ENCODE results near the gene FZD8. TPM values are rescaled to one million over a fixed set of nuclear protein-coding genes. Genes with fewer than 3 reads are reported as not detected.

The FZD8 gene
- total RNA-seq, 1 donor from 2014 or later: 8.9 TPM

GRCh38 chr10:35595106-35595505 lies 47.0 kb downstream of the FZD8 start:
- Mint-ChIP-seq H3K9me3 (ENCODE audit: unreplicated experiment) (peaks cover 4% of the 10 kb centered on the region), H3K4me3 (ENCODE audit: unreplicated experiment) (no peak overlapping the region), H3K27ac (ENCODE audit: unreplicated experiment) (no peak overlapping the region), H3K36me3 (ENCODE audit: unreplicated experiment) (peaks cover 18% of the 10 kb centered on the region), H3K4me1 (ENCODE audit: low read depth, unreplicated experiment) (no peaks in the 10 kb centered on the region), H3K27me3 (ENCODE audit: unreplicated experiment) (peaks cover 6% of the 10 kb centered on the region)
- no peak for TF ChIP-seq CTCF (IDR thresholded peaks at IDR 0.05; ENCODE audit: partially characterized antibody, unreplicated experiment)
- no peak for DNase-seq

- TF ChIP-seq CTCF (IDR thresholded peaks at IDR 0.05; ENCODE audit: partially characterized antibody, unreplicated experiment): no peak
- Mint-ChIP-seq H3K36me3 (ENCODE audit: unreplicated experiment) (peaks cover 18% of the 10 kb centered on the region), H3K27ac (ENCODE audit: unreplicated experiment) (no peak overlapping the region), H3K9me3 (ENCODE audit: unreplicated experiment) (peaks cover 4% of the 10 kb centered on the region), H3K4me1 (ENCODE audit: low read depth, unreplicated experiment) (no peaks in the 10 kb centered on the region), H3K4me3 (ENCODE audit: unreplicated experiment) (no peak overlapping the region), H3K27me3 (ENCODE audit: unreplicated experiment) (peaks cover 6% of the 10 kb centered on the region)
- DNase-seq: no peak
Observed at GRCh38 chr10:35594115-35595079, 47.7 kb downstream of the FZD8 start.

- no peak for DNase-seq
- H3K27me3 Mint-ChIP-seq (ENCODE audit: unreplicated experiment): peaks cover 2% of the 10 kb centered on the region
- no peak for TF ChIP-seq CTCF (IDR thresholded peaks at IDR 0.05; ENCODE audit: partially characterized antibody, unreplicated experiment)
- no peak overlapping the region for H3K4me3 Mint-ChIP-seq (ENCODE audit: unreplicated experiment)
- H3K4me1 Mint-ChIP-seq (ENCODE audit: low read depth, unreplicated experiment): no peaks in the 10 kb centered on the region
- no peak overlapping the region for H3K27ac Mint-ChIP-seq (ENCODE audit: unreplicated experiment)
- peaks cover 14% of the 10 kb centered on the region for H3K36me3 Mint-ChIP-seq (ENCODE audit: unreplicated experiment)
- H3K9me3 Mint-ChIP-seq (ENCODE audit: unreplicated experiment): peaks cover 4% of the 10 kb centered on the region
Observed at GRCh38 chr10:35592441-35592840, 49.7 kb downstream of the FZD8 start.

- no peak for DNase-seq
- H3K4me3 Mint-ChIP-seq (ENCODE audit: unreplicated experiment): no peak overlapping the region
- H3K4me1 Mint-ChIP-seq (ENCODE audit: low read depth, unreplicated experiment): peaks cover 2% of the 10 kb centered on the region
- H3K27ac Mint-ChIP-seq (ENCODE audit: unreplicated experiment): no peak overlapping the region
- H3K9me3 Mint-ChIP-seq (ENCODE audit: unreplicated experiment): peaks cover 5% of the 10 kb centered on the region
- H3K36me3 Mint-ChIP-seq (ENCODE audit: unreplicated experiment): peaks cover 14% of the 10 kb centered on the region
- H3K27me3 Mint-ChIP-seq (ENCODE audit: unreplicated experiment): peaks cover 3% of the 10 kb centered on the region
- TF ChIP-seq CTCF (IDR thresholded peaks at IDR 0.05; ENCODE audit: partially characterized antibody, unreplicated experiment): no peak
Observed at GRCh38 chr10:35588836-35589235, 53.3 kb downstream of the FZD8 start.

Other genes starting within 250 kb of the FZD8 start
- not detected for gene GJD4, start 37.0 kb downstream of the FZD8 start, total RNA-seq (ENCODE audit: unreplicated experiment)